Measurements from ENCODE around the gene ATP11C. TPM values are rescaled to one million over a fixed set of nuclear protein-coding genes. Genes with fewer than 3 reads are reported as not detected.
"Not testable (repeated sequence)": the region's sequence is repeated elsewhere in the genome, so short reads cannot be mapped to it uniquely, and the experiment has no call there.

The ATP11C gene
- total and polyA plus RNA-seq, 7 experiments from 2014 or later, result 4.5 to 27.5 (median 22.0) TPM

DNA sequence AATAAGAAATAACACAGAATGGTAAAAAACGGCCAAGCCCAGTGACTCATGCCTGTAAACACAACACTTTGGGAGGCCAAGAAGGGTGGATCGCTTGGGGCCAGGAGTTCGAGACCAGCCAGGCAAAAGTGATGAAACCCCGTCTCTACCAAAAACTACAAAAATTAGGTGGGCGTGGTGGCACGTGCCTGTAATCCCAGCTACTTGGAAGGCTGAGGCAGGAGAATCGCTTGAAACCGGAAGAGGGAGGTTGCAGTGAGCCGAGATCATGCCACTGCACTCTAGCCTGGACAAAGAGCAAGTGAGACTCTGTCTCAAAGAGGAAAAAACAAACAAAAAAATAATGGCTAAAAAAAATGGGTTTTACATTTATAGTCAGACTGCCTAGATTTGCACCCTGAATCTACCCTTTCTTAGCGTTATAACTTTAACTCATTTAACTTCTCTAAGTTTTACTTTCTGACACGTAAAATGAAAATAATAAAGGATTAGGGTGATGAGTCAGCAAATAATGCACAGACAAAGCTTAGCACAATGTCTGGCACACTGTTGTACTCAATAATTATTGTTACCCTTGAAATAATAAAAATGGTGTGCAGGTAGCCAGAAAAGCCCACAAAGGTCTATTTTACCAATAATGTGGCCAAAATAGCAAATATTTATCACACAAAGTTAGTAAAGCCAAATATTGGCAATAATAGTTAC is 55.0 kb downstream of the ATP11C start:
- CTCF ChIA-PET, result no interaction called here
- H3K27ac Mint-ChIP-seq, result no peak overlapping the region
- no peak overlapping the region for H3K4me3 ChIP-seq (ENCODE audit: low read length)
- peaks cover 0 to 13% (median 9%) of the 10 kb centered on the region in 5 donors for H3K36me3 Mint-ChIP-seq
- H3K4me3 Mint-ChIP-seq, result no peak overlapping the region
- no peaks in the 10 kb centered on the region for H3K36me3 ChIP-seq (ENCODE audit: control insufficient read depth in 2 of 3, insufficient read depth in 3 of 3, low read length in 3 of 3)
- no peak for ATAC-seq
- no peaks in the 10 kb centered on the region for H3K9me3 ChIP-seq (ENCODE audit: control insufficient read depth in 2 of 3, low read length in 3 of 3)
- no peaks in the 10 kb centered on the region for H3K4me1 ChIP-seq (ENCODE audit: control insufficient read depth in 2 of 2, insufficient read depth in 2 of 2, low read length in 2 of 2)
- no peaks in the 10 kb centered on the region for H3K27me3 ChIP-seq (ENCODE audit: control insufficient read depth in 2 of 2, insufficient read depth in 2 of 2, low read length in 2 of 2)
- no peaks in the 10 kb centered on the region for H3K9me3 Mint-ChIP-seq
- no peak overlapping the region for H3K27ac ChIP-seq (ENCODE audit: low read depth, low read length)
- intact Hi-C loops (cut with micrococcal nuclease), result no loop called here
- DNase-seq, result no peak
- H3K27me3 Mint-ChIP-seq, result no peaks in the 10 kb centered on the region
- H3K4me1 Mint-ChIP-seq, result peaks cover 0 to 31% (median 10%) of the 10 kb centered on the region in 7 donors
- POLR2A ChIA-PET, result no interaction called here

- Mint-ChIP-seq H3K4me3 (no peak overlapping the region), H3K36me3 (peaks cover 0 to 13% (median 9%) of the 10 kb centered on the region in 5 donors), H3K9me3 (no peaks in the 10 kb centered on the region), H3K4me1 (peaks cover 0 to 22% (median 5%) of the 10 kb centered on the region in 7 donors), H3K27me3 (no peaks in the 10 kb centered on the region), H3K27ac (peak overlapping the region in 2 of 9 donors; percentile 2 to 61)
- no peaks in the 10 kb centered on the region for H3K9me3 ChIP-seq (ENCODE audit: control insufficient read depth in 2 of 3, low read length in 3 of 3)
- no peaks in the 10 kb centered on the region for H3K27me3 ChIP-seq (ENCODE audit: control insufficient read depth in 2 of 2, insufficient read depth in 2 of 2, low read length in 2 of 2)
- intact Hi-C loops (cut with micrococcal nuclease), result no loop called here
- no peak overlapping the region for H3K4me3 ChIP-seq (ENCODE audit: low read length)
- DNase-seq, result no peak
- H3K36me3 ChIP-seq (ENCODE audit: control insufficient read depth in 2 of 3, insufficient read depth in 3 of 3, low read length in 3 of 3), result no peaks in the 10 kb centered on the region
- no peak for ATAC-seq
- no peaks in the 10 kb centered on the region for H3K4me1 ChIP-seq (ENCODE audit: control insufficient read depth in 2 of 2, insufficient read depth in 2 of 2, low read length in 2 of 2)
- POLR2A ChIA-PET, result no interaction called here
- no peak overlapping the region for H3K27ac ChIP-seq (ENCODE audit: low read depth, low read length)
- CTCF ChIA-PET, result no interaction called here
Observed at GRCh38 chrX:139875841-139876240, 57.0 kb downstream of the ATP11C start.

- H3K36me3 Mint-ChIP-seq, result peaks cover 0 to 15% (median 8%) of the 10 kb centered on the region in 5 donors
- POLR2A ChIA-PET, result no interaction called here
- DNase-seq (no peak), ATAC-seq (no peak)
- intact Hi-C loops (cut with micrococcal nuclease), result no loop called here
- Histone ChIP-seq H3K27me3 (ENCODE audit: control insufficient read depth in 2 of 2, insufficient read depth in 2 of 2, low read length in 2 of 2) (no peaks in the 10 kb centered on the region), H3K4me1 (ENCODE audit: control insufficient read depth in 2 of 2, insufficient read depth in 2 of 2, low read length in 2 of 2) (no peaks in the 10 kb centered on the region), H3K36me3 (ENCODE audit: control insufficient read depth in 2 of 3, insufficient read depth in 3 of 3, low read length in 3 of 3) (no peaks in the 10 kb centered on the region), H3K9me3 (ENCODE audit: control insufficient read depth in 2 of 3, low read length in 3 of 3) (no peaks in the 10 kb centered on the region), H3K4me3 (ENCODE audit: low read length) (no peak overlapping the region), H3K27ac (ENCODE audit: low read depth, low read length) (no peak overlapping the region)
- no peak overlapping the region for H3K27ac Mint-ChIP-seq
- no peaks in the 10 kb centered on the region for H3K27me3 Mint-ChIP-seq
- H3K4me1 Mint-ChIP-seq, result peaks cover 0 to 12% (median 4%) of the 10 kb centered on the region in 7 donors
- H3K9me3 Mint-ChIP-seq, result no peaks in the 10 kb centered on the region
- H3K4me3 Mint-ChIP-seq, result no peak overlapping the region
- CTCF ChIA-PET, result interaction anchor here (0.6 kb wide), 1 partner anchor 98 kb away, joined by 3 read pairs; no protein-coding TSS in a partner anchor
Observed at GRCh38 chrX:139869796-139870195, 63.1 kb downstream of the ATP11C start.

DNA sequence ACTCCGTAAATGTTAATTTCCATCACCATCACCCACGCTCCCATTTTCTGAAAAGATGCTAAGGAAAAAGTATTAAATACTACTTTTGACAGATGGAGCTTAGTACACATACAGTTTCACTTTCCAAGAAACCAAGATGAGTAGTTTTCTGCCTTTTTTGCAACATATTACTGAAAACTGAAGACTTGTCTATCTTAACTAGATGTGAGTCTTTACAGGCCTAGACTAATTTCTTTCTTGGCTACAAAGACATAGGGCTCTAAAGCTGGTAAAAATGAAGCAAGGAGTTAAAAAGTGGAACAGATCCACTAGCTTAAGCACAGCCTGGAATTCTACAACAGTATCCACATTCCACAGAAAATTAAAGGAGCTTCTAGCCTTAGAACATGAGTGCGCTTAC is 68.2 kb downstream of the ATP11C start:
- POLR2A ChIA-PET, result no interaction called here
- intact Hi-C loops (cut with micrococcal nuclease), result no loop called here
- no peak for DNase-seq
- CTCF ChIA-PET, result no interaction called here
- Mint-ChIP-seq H3K36me3 (peaks cover 0 to 12% (median 6%) of the 10 kb centered on the region in 5 donors), H3K27me3 (no peaks in the 10 kb centered on the region), H3K27ac (no peak overlapping the region), H3K4me1 (peaks cover 0 to 12% (median 5%) of the 10 kb centered on the region in 7 donors), H3K9me3 (no peaks in the 10 kb centered on the region), H3K4me3 (no peak overlapping the region)
- no peaks in the 10 kb centered on the region for H3K9me3 ChIP-seq (ENCODE audit: control insufficient read depth in 2 of 3, low read length in 3 of 3)
- no peaks in the 10 kb centered on the region for H3K27me3 ChIP-seq (ENCODE audit: control insufficient read depth in 2 of 2, insufficient read depth in 2 of 2, low read length in 2 of 2)
- H3K36me3 ChIP-seq (ENCODE audit: control insufficient read depth in 2 of 3, insufficient read depth in 3 of 3, low read length in 3 of 3), result no peaks in the 10 kb centered on the region
- ATAC-seq, result no peak
- H3K4me3 ChIP-seq (ENCODE audit: low read length), result no peak overlapping the region
- H3K27ac ChIP-seq (ENCODE audit: low read depth, low read length), result no peak overlapping the region
- H3K4me1 ChIP-seq (ENCODE audit: control insufficient read depth in 2 of 2, insufficient read depth in 2 of 2, low read length in 2 of 2), result no peaks in the 10 kb centered on the region

DNA sequence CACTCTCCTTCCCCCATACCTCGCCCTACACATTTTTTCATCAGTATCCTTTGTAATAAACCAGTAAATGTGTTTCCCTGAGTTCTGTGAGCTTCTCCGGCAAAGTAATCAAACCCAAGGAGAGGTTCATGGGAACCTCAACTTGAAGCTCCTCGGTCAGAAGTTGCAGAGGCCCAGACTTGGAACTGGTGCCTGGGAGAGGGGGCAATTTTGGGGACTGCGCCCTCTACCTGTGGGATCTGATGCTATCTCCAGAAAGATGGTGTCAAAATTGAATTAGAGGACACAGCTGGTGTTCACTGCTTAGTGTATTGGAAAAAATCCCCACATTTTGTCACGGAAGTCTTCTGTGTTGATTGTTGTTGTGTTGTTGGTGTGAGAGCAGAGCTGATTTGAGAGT is 70.6 kb downstream of the ATP11C start:
- intact Hi-C loops (cut with micrococcal nuclease), result no loop called here
- DNase-seq (no peak), ATAC-seq (no peak)
- Histone ChIP-seq H3K27ac (ENCODE audit: low read depth, low read length) (no peak overlapping the region), H3K9me3 (ENCODE audit: control insufficient read depth in 2 of 3, low read length in 3 of 3) (no peaks in the 10 kb centered on the region), H3K4me3 (ENCODE audit: low read length) (no peak overlapping the region), H3K27me3 (ENCODE audit: control insufficient read depth in 2 of 2, insufficient read depth in 2 of 2, low read length in 2 of 2) (no peaks in the 10 kb centered on the region), H3K4me1 (ENCODE audit: control insufficient read depth in 2 of 2, insufficient read depth in 2 of 2, low read length in 2 of 2) (no peaks in the 10 kb centered on the region), H3K36me3 (ENCODE audit: control insufficient read depth in 2 of 3, insufficient read depth in 3 of 3, low read length in 3 of 3) (no peaks in the 10 kb centered on the region)
- Mint-ChIP-seq H3K27me3 (no peaks in the 10 kb centered on the region), H3K9me3 (peaks cover 0 to 2% (median 0%) of the 10 kb centered on the region in 11 donors), H3K4me3 (no peak overlapping the region), H3K4me1 (peaks cover 0 to 13% (median 10%) of the 10 kb centered on the region in 7 donors), H3K36me3 (peaks cover 1 to 10% (median 6%) of the 10 kb centered on the region in 5 donors), H3K27ac (no peak overlapping the region)
- CTCF ChIA-PET, result no interaction called here
- POLR2A ChIA-PET, result no interaction called here

DNA sequence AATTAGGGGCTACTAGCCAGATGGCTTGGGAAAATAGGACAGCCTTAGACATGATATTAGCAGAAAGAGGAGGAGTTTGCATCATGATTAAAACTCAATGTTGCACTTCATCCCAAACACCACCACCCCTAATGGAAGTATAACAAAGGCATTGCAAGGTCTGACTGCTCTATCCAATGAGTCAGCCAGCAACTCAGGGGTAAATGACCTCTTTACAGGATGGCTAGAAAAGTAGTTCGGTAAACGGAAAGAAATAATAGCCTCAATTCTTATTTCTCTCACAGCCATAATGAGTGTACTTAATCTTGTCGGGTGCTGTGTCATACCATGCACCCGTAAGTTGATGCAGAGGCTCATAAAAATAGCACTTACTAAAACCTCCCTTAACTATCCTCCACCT is 76.0 kb downstream of the ATP11C start:
- H3K4me1 ChIP-seq (ENCODE audit: control insufficient read depth in 2 of 2, insufficient read depth in 2 of 2, low read length in 2 of 2); H3K27me3 Mint-ChIP-seq; ATAC-seq; H3K4me3 Mint-ChIP-seq; H3K9me3 ChIP-seq (ENCODE audit: control insufficient read depth in 2 of 3, low read length in 3 of 3); H3K36me3 ChIP-seq (ENCODE audit: control insufficient read depth in 2 of 3, insufficient read depth in 3 of 3, low read length in 3 of 3); CTCF ChIA-PET; DNase-seq; H3K27me3 ChIP-seq (ENCODE audit: control insufficient read depth in 2 of 2, insufficient read depth in 2 of 2, low read length in 2 of 2); H3K27ac Mint-ChIP-seq; H3K4me3 ChIP-seq (ENCODE audit: low read length); intact Hi-C loops (cut with micrococcal nuclease); H3K27ac ChIP-seq (ENCODE audit: low read depth, low read length); H3K9me3 Mint-ChIP-seq: not testable (repeated sequence)
- POLR2A ChIA-PET, result interaction anchor here (0.6 kb wide), 1 partner anchor 9 kb away, joined by 3 read pairs; no protein-coding TSS in a partner anchor
- peaks cover 0 to 19% (median 8%) of the 10 kb centered on the region in 7 donors for H3K4me1 Mint-ChIP-seq
- peaks cover 1 to 11% (median 5%) of the 10 kb centered on the region in 5 donors for H3K36me3 Mint-ChIP-seq

DNA sequence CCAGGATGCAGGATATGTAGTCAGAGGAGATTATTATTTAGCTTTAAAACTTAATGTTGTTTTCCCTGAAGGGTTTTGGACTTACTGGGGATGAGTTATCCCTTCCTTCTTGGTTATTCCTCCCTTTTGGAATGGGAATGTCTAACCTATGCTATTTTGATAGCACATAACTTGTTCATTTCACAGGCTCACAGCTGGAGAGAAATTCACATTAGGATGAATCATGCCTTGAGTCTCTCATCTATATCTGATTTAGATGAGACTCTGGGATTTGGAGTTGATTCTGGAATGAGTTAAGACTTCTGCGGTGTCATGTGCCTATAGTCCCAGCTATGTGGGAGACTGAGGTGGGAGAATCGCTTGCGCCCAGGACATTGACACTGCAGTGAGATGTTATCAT is 81.1 kb downstream of the ATP11C start:
- no peaks in the 10 kb centered on the region for H3K4me1 ChIP-seq (ENCODE audit: control insufficient read depth in 2 of 2, insufficient read depth in 2 of 2, low read length in 2 of 2)
- DNase-seq (no peak), ATAC-seq (no peak)
- no peaks in the 10 kb centered on the region for H3K9me3 ChIP-seq (ENCODE audit: control insufficient read depth in 2 of 3, low read length in 3 of 3)
- H3K27ac Mint-ChIP-seq, result no peak overlapping the region
- no peak overlapping the region for H3K4me3 ChIP-seq (ENCODE audit: low read length)
- H3K27ac ChIP-seq (ENCODE audit: low read depth, low read length), result no peak overlapping the region
- H3K4me1 Mint-ChIP-seq, result peaks cover 0 to 8% (median 4%) of the 10 kb centered on the region in 7 donors
- H3K36me3 Mint-ChIP-seq, result peaks cover 0 to 3% (median 2%) of the 10 kb centered on the region in 5 donors
- H3K27me3 Mint-ChIP-seq, result no peaks in the 10 kb centered on the region
- H3K36me3 ChIP-seq (ENCODE audit: control insufficient read depth in 2 of 3, insufficient read depth in 3 of 3, low read length in 3 of 3), result no peaks in the 10 kb centered on the region
- H3K27me3 ChIP-seq (ENCODE audit: control insufficient read depth in 2 of 2, insufficient read depth in 2 of 2, low read length in 2 of 2), result no peaks in the 10 kb centered on the region
- ChIA-PET CTCF (no interaction called here), POLR2A (no interaction called here)
- no peaks in the 10 kb centered on the region for H3K9me3 Mint-ChIP-seq
- H3K4me3 Mint-ChIP-seq, result no peak overlapping the region
- intact Hi-C loops (cut with micrococcal nuclease), result no loop called here

Data from naive thymus-derived CD4-positive, alpha-beta T cell (primary cell).